GM18526 (cell line): ENCODE measurements around the gene UBE2E2.

Source experiments
- POLR2A ChIP-seq: IDR thresholded peaks from 3 replicates; pipeline ENCODE4 v1.6.1; 2011; ENCODE audit not compliant: insufficient read length; ENCODE audit errors: extremely low read depth

UBE2E2 gene

GRCh38 chr3:23465569-23465968 is 262.4 kb downstream of the UBE2E2 start:
- no peak for TF ChIP-seq POLR2A

- TF ChIP-seq POLR2A = no peak
These were observed 265.1 kb downstream of the UBE2E2 start for GRCh38 chr3:23468203-23468602.

GRCh38 chr3:23474580-23475357 is 271.6 kb downstream of the UBE2E2 start:
- no peak for TF ChIP-seq POLR2A

- no peak for TF ChIP-seq POLR2A
These were observed 272.3 kb downstream of the UBE2E2 start for GRCh38 chr3:23475446-23475845.

GRCh38 chr3:23479026-23479425 is 275.9 kb downstream of the UBE2E2 start:
- no peak for TF ChIP-seq POLR2A

- TF ChIP-seq POLR2A = no peak
These were observed 276.6 kb downstream of the UBE2E2 start for GRCh38 chr3:23479615-23480328.

- TF ChIP-seq POLR2A = no peak
These were observed 277.2 kb downstream of the UBE2E2 start for GRCh38 chr3:23480329-23480714.

GRCh38 chr3:23481011-23481615 is 278.0 kb downstream of the UBE2E2 start:
- no peak for TF ChIP-seq POLR2A

GRCh38 chr3:23481616-23482278 is 278.6 kb downstream of the UBE2E2 start:
- no peak for TF ChIP-seq POLR2A

- no peak for TF ChIP-seq POLR2A
These were observed 281.3 kb downstream of the UBE2E2 start for GRCh38 chr3:23484386-23484785.

GRCh38 chr3:23485922-23486321 is 282.8 kb downstream of the UBE2E2 start:
- no peak for TF ChIP-seq POLR2A

- TF ChIP-seq POLR2A = no peak
These were observed 283.9 kb downstream of the UBE2E2 start for GRCh38 chr3:23487015-23487414.

- TF ChIP-seq POLR2A = no peak
These were observed 285.5 kb downstream of the UBE2E2 start for GRCh38 chr3:23488618-23489017.

- TF ChIP-seq POLR2A = no peak
These were observed 286.4 kb downstream of the UBE2E2 start for GRCh38 chr3:23489300-23490158.

GRCh38 chr3:23490459-23490858 is 287.3 kb downstream of the UBE2E2 start:
- TF ChIP-seq POLR2A = no peak
